Transverse colon (tissue), 4 donors: Measurements from ENCODE around the gene FIGN.

Experiments used
- CTCF ChIP-seq, 5 experiments: fragments of 200-600 bp in 3 of 5; fragments of 450-650 bp in 2 of 5; sonication (generic) in 3 of 5; IDR thresholded peaks; 1 replicate in 2 of 5; 2 replicates in 3 of 5; pipeline ENCODE4 v1.5.1; 2016 to 2017; ENCODE audit warnings: antibody characterized with exemption in 5 of 5, inconsistent platforms in 3 of 5, mild to moderate bottlenecking in 2 of 5, moderate library complexity in 1 of 5
- POLR2A ChIP-seq: fragments of 450-650 bp; IDR thresholded peaks from one replicate; pipeline ENCODE4 v1.6.1; 2016; ENCODE audit warnings: antibody characterized with exemption, mild to moderate bottlenecking, moderate library complexity
- POLR2AphosphoS5 ChIP-seq, 3 donors: sonication (generic); formaldehyde crosslinking; IDR thresholded peaks; one replicate each; pipeline ENCODE4 v1.6.1; 2016; ENCODE audit warnings: antibody characterized with exemption in 3 of 3

- TF ChIP-seq POLR2AphosphoS5 (IDR thresholded peaks at IDR 0.05) (no peak), CTCF (IDR thresholded peaks at IDR 0.05) (no peak), POLR2A (no peak)
Observed at GRCh38 chr2:163756588-163756987, 20.8 kb upstream of the FIGN start.
